ENCODE measurements around the gene TBPL1.
"Not testable (repeated sequence)": the region's sequence is repeated elsewhere in the genome, so short reads cannot be mapped to it uniquely, and the experiment has no call there.

TBPL1 gene

DNA sequence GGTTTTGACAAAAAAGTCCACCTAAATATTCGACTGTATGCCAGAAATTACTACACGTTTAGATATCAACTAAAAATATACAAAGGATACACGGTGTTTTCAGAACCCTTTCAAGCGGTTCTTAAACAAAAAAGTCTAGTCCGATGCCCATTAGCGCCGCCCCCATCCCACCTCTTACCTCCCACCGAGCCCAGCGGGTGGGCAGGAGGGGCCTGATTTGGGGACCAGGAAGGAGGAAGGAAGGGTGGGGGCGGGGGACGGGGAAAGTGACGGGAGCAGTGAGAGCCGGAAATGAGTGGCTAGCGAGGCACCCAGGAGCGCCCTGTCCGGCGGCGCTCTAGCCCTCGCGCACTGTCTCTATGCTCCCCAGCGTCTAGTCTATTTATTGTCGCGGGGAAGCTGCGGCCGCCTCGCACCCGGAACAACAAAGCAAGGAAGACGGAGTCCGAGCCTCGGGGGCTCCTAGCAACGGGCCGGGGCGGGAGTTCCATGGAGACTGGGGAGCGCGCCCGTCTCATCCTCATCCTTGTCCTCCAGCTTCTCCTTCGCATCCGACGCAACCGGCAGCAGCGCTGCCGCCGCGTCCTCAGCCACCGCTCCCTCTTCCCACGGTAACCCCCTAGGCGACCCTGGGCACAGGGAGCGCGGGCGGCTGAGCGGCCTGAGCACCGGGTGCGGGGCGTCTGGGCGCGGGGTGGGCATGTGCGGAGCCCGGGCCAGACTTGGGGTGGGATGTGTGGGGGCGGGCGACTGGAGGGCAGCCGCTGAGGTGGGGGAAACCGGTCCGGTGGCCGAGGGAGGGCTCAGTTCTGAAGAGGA, at the start of gene TBPL1:
TSS of gene TBPL1 (plus strand) at position 410 of the 819 bp plus-strand sequence. CDS start 26,902 bp downstream, outside the sequence.
- peak; percentile 94 for DNase-seq

DNA sequence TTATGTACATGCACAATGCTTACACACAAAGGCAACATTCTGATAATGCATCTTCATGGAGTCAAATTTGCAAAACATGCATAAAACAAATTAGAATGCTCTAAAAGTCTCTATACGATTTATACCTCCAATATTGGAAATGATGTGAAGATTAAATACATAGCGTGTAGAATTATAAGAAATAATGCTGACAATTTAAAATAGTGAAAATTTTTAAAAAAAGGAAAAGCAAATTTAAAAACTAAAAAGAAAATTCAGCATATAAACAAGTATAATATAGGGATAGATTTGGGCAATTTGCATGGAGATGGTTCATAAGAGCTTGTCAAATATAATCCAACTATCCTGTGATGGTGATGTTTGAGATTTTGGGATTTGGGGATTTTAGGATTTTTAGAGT, 49.2 kb upstream of the TBPL1 start:
- no peak for DNase-seq

DNA sequence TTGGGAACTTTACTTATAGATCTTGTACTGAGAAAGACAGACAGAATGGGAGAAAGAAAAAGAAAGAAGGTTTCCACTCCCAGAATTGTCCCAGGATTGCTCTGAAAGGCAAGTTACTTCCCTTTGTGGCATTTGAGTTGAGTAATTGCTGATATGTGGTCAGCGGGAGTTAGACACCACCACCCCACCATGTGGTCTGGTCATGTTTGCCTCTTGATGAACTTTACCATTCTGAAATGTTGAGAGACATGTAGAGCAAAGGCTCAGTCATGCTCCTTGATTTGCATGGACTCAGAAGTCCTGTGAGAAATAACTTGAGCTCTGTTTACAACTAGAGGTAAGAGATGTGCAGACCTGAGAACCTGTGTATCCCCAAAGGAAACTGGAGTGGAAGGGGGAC, 47.0 kb upstream of the TBPL1 start:
- no peak for DNase-seq

DNA sequence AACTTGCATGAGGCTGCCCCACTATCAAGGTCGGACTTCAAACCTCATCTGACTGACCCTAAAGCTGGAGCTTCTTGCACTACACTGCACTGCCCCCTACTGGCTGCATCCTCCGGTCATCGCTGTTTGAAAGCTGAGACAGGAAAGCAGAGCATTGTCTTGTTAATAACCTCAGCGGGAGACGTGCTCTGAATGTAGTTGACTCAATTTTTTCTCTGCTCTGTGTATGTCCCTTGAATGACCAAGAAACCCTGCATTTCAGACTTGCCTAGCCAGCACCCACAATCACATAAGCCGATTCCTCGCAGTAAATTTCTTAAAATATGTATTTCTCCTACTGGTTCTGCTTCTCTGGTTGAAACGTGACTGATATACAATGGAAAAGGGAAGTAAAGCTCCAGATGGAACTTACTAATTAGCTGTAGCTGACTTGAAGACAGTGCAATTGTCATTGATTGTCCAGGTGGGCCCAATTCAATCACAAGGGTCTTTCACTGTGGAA, 36.3 kb upstream of the TBPL1 start:
- peak; percentile 72 for DNase-seq

DNA sequence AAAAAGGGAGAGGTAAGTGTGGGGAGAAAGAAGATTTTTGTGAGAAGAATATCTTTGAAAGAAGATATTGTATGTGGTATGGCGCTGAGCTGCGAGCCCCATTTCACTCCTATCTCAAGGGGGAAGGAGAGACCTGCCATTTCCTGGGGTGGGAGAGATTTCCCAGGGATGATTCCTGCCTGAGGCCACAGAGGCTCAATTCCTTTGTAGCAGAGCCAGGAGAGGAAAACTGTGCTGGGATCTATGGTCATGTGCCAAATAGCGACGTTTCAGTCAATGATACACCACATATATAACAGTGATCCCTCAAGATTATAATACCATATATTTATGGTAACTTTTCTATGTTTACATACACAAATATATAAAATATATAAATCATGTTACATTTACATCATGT, 35.2 kb upstream of the TBPL1 start:
- DNase-seq, result no peak

DNA sequence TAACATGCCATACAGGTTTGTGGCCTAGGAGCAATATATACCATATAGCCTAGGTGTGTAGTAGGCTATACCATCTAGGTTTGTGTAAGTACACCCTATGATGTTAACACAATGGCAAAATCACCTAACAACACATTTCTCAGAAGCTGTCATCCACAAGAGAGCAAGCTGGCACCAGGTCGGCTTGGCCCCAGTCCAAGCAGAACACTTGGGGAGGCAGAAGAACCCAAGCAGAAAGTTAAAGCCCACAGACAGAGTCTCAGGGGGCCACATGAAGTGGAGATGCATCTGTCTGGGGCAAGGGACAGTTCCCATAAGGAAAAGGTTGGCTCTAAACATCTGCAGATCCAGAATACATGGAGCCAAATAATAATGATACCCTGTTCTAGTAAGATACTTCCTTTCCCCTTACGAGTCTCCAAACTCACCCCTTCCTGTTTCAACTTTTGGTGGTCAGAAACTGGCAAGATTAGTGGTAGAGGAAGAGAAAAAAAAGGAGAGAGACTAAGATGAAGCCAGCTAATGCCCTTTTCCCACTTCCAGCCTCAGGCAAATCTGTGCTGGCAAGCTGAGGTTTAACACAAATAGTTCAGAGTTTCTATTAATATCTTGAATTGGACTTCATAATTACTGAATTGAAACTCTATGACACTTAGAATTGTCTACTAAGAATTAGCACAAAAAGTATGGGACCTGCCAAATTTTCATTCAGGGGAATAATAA, 34.7 kb upstream of the TBPL1 start:
- DNase-seq, result no peak

DNA sequence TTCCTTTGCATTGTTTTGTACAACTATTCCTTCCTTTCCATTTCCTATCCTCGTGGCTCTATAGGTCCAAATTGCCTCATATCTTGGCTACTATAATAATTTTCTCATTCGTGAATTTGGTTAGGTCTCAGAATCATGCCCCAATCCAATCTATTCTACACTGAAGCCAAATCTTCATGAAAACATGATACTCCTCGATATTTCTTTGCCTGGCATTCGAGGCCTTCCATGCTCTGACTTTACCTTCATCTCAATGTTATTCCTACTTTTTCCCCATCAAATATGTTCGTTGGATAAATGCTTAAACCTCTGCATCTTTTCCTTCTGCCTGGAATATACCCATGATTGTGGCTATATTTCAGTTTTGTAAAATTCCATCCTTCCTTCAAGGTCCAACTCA, 33.7 kb upstream of the TBPL1 start:
- no peak for DNase-seq

DNA sequence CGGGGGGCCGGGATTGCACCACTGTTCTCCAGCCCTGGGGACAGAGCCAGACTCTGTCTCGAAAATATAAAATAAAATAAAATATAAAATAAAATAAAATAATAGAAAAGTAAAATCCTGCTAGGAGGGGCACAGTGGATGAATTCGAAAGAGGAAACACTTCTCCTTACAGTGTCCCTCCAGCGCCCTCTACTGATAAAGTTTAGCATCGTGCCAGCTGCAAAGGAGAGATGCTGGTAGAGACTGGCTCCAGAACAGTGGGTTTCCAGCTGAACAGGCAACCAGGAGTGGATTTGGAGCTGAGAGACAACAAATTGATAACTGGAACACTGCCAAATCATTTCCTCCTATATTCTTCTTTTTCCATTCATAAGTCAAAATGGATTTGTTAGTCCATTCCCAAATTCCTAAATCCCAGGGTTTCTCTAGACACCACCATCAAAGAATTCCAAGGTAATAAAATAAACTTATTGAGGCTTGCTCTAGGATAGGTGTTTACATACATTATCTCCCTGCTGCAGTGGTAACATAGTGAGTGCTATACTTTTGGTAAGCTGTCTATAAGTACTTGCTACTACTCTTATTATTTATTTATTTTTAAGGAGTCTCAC, 31.7 kb upstream of the TBPL1 start:
- DNase-seq, result peak; percentile 53

DNA sequence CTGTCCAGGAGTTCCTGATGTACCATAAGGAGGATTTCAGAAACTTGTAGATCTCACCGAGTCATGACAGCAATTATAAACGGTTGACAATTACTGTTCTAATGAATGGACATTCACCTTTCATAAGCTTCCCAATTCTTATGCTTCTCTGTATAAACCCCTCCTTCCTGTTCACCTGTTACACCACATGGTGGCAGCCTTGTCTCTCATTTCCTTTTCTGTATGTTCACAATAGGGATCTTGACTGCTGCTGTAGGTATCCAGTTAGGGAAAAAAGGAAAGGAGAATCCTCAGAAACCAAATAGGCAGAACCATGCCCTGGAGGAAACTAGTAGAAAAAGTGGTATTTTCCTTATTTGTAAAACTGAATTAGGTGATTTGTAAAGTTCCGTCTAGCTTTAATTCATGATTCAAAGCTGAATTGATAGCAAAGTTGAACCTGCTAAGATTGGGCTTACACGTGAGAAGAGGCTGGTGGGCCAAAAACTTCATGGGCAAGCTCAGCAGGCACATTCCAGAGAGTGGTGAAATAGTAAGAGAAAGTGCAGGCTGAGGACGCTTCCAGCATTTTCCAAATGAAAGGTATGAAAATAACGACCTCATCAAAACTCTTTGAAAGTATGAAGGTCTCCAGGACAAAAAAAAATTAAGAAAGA, 29.0 kb upstream of the TBPL1 start:
- DNase-seq, result peak; percentile 37

DNA sequence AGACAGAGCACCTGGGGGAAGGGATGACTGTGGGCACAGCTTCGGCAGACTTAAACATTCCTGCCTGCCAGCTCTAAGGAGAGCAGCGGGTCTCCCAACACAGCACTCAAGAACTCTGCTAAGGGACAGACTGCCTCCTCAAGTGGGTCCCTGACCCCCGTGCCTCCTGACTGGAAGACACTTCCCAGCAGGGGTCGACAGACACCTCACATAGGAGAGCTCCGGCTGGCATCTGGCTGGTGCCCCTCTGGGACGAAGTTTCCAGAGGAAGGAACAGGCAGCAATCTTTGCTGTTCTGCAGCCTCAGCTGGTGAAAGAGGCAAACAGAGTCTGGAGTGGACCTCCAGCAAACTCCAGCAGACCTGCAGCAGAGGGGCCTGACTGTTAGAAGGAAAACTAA, 21.8 kb upstream of the TBPL1 start:
- not testable (repeated sequence) for DNase-seq

DNA sequence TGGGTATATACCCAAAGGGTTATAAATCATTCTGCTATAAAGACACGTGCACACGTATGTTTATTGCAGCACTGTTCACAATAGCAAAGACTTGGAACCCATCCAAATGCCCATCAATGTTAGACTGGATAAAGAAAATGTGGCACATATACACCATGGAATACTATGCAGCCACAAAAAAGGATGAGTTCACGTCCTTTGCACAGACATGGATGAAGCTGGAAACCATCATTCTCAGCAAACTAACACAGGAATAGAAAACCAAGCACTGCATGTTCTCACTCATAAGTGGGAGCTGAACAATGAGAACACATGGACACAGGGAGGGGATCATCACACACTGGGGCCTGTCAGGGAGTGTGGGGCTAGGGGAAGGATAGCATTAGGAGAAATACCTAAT, 16.7 kb upstream of the TBPL1 start:
- DNase-seq, result not testable (repeated sequence)

DNA sequence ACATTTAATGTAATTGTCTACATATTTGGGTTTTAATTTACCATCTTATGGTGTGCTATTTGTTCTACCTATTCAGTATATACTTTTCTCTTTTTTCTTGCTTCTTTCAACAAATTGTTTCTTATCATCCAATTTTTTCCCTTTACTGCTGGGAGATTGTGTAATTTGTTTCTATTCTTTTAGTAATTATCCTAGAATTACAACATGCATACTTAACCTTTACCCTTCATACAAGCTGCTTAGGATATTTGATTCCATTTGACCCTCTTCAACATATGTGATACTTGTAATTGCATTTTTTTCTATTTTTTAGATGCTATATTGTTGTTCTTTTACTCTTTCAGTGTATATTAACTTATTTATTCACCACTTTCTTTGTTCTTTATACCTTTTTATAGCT, 15.1 kb upstream of the TBPL1 start:
- no peak for DNase-seq

DNA sequence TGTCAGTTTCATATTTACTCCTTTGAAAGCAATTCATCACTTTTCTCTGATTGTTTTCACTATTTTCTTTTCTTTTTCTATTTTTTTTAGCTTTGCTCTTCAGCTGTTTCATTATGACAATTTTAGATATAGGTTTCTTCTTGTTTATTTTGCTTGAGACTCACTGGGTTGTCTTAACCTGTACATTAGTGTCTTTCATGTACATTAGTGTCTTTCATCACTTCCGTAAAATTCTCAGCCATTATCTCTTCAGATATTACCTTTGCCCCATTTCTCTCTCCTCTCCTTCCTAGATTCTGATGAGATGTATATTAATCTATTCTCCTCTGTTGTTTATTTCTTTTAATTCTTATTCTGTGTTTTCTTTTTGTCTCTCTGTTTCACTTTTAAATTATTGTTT, 14.5 kb upstream of the TBPL1 start:
- DNase-seq, result no peak

DNA sequence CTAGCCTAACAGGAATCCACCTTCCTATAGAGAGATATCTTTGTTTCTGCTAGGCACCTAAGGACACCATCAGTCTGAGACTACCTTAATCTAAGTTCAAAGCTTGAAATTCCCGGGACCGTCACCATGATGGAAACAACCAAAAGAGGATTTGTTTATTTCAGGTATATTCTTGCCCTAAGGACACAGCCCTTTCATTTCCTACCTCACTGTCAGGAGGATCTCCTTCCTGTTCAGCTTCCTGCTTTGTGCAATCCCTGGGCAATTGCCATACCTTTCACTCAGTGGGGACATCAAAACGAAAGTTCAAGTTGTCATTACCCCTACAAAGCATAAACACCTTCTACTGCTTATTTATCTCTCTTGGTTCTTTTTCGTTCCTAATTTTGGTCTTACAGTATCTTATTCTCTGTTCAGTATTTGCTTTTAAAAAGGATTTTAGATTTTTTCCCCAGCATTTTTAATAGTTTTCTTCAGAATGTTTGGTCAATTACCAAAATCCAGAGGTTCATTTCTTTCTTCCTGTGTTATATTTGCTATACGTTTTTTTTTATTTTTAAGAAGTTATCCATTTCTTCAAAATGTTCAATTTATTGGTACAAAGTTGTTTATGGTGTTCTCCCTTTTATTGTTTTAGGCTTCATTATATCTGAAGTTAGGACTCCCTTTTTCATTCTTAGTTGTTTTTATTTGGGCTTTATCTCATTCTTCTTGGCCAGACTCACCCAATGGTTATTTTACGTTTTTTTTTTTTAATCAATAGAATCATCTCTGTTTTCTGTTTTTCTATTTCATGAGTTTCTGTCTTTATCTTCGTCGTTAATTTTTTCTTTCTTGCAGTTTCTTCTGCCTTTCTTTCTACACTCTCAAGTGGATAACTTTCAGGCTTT, 13.0 kb upstream of the TBPL1 start:
- DNase-seq, result no peak

DNA sequence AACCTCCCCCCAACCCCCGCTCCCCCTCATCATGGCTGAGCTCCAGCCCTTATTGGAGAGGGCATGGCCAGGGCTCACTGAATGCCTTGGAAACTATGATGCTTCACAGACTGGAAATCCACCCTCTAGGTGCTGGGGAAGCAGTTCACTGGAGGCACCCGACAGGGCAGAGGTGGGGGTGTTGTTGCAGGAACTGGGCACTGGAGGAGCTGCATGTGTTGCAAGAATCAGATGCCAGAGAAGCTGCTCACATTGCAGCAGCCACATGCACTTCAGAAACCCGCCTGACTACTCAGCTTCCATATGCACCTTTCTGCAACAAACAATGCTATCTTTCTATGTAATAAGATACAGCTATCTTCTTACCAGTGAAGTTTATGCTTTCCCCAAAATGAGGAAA, 7.9 kb upstream of the TBPL1 start:
- DNase-seq, result no peak

DNA sequence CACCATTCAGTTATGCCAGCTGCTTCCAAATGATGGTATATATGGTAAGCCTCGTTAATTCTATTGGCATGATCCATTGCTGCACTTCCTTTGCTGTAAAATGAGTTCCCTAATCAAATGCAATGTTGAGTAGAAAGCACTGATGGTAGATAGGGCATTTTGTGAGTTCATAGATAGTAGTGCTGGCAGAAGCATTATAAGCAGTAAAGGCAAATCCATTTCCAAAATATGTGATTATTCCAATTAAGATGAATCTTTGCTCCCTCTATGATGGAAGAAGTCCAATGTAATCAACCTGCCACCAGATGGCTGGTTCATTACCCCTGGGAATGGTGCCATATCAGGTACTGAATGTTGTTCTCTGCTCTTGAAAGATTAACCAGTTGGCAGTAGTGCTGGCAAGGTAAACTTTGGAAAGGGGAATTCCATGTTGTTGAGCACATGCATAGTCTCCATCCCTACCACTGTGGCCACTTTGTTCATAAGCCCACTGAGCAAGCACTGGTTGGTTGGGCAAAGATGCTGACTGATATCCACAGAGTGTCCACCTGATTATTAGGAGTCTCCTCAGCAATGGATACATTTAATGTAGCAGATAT, 5.6 kb upstream of the TBPL1 start:
- DNase-seq, result no peak

DNA sequence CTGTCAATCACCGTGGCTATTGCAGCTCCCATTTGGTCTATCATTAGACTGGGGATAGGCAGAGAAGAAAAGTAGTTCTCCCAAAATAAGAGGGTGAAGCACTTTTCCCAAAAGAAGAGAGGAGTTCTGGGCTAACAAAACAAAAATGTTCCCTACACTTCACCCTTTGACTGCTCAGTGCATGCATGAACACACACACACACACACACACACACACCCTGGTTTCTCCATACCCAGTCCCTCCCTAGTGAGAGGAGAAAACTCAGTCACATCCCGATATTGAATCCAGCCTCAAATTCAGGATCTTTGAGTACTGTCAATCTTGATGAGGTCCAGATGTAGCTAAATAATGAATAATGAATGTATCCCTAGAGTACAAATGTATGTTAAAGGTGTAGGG, 4.6 kb upstream of the TBPL1 start:
- no peak for DNase-seq

DNA sequence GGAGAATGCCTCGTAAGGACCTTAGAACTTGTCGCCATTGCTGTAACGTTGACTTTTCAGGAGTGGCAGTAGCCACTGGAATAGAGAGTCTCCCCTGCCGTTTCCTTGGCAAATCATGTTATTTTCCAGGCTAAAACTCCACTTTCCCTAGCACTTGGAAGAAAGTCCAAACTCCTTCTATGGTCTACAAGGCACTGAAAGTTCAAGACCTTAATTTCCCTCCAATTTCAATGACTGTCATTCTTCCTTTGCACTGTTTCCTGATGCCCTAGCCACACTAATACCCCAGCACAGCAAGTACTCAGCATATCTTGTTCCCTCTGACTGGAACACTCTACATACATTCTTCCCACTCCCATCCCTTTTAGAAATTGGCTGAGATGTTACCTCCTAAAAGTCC, 1.8 kb upstream of the TBPL1 start:
- no peak for DNase-seq

DNA sequence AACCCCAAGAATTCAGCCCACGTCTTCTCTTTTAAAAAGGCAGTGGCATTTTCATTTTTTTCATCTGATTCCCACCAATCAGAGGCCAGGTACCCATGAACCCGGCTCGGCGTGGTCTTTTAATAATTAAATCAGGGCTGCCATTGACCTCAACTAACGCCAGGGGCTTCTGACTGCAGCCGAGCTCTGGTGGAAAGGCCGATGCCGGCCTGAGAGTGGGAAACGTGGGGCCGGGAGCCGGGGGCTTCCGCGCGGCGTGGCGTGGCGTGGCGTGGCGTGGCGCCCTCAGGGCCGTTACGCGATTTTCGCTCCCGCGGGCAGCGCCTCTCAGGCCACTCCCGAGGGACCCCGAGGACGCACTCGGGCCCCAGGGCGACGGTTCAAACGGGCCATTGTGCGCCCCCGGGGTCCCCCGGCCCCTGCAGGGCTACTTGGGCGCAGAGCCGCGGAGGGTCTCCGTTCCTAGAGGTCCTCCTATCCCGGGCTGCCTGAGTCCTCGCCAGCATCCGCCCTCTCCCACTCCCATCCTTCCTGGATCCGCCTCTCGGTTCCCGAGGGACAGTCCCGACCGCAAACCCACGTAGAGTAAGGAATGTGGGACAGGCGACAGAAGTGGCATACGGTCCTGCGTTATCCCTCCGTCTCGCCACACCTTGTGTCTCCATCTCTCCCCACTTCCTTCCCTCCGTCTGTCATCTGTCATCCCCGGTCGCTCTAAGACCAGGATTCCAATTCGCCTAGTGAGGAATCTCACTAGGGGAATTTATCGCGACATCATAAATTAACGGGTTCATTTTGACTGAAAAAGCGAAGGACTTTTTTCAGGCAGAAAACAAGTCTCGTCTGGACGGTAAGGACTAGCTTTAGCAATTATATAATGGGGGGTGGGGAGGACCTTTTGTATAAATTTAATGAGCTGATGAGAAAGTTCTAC, 876 bp upstream of the TBPL1 start:
- peak; percentile 11 for DNase-seq

DNA sequence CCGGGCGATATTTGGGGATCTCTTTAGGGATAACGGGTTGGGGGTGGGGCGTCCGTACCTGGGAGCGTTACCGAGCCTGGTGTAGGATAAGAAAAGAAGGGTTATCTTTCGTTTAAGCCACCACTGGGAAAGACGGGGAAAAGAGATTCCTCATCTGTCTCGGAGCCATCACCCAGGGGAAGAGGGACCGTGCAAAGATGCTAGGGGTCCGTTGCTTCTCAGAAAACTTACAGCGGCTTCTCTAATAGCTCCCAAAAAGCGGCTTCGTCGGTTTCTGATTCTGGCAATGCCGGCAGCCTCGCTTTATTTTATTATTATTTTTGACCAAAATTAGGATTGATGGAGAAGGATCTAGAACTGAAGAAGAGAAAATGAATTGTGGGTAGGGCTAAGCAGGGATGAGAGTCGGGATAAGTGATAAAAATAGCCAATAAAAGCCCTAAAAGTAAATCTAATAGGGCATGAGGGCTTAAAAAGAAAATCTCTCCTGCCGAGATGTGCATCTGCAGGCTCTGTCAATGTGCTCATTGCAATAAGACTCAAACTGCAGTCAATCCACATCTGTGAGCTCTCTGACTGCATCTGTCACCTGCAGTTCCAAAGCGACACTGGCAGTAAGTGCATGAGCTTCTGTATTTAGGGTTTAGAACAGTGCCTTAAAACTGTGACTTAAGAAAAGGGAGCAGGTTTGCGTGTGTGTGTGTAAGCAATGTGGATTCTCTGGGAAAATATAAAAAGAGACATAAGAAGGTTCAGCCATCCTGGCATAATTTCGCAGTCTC, 801 bp downstream of the TBPL1 start:
- no peak for DNase-seq
